Measurements from ENCODE around the gene PSME1. TPM values are rescaled to one million over a fixed set of nuclear protein-coding genes. Genes with fewer than 3 reads are reported as not detected.

PSME1 gene
- polyA plus RNA-seq, 1 donor, result 110 TPM

DNA sequence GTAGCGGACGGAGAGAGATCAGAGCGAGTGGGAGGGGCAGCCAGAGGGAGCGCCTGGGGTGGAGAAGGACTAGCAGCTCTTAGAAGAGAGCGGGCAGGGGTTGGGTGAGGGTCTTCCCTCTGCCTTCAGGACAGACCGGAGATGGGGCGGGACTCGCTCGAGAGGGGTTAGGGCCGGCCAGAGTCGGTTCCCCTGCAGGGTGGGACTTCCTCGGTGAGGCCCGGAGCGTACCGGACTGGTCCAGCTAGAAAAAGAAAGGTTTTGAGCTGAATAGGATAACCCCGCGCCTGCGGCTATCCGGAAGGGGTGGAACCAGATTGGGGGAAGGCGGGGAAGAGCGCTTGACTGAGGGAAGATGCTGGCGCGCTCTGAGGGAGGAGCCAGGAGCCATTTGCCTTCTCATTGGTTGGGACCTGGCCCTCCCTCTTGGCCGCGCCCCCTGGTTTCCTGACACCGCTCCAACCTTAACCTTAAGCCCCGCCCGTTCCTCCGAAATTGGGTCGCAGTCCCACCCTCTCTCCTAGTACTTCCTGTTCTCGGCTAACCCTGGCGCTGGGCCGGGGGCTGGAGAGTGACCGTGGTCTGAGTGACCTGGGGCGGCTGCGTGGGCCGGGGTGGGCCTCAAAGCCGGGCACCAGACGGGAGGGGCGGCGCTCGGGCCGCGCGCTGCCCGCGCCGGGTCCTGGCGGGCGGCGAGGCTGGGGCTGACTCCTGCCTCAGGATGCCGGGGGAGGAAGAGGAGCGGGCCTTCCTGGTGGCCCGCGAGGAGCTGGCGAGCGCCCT, 11.2 kb downstream of the PSME1 start, which contains the start of gene RNF31:
Gene RNF31, plus strand, starts transcription at position 521 of the 783 bp plus-strand sequence. Its CDS starts 201 bp downstream, at position 722.
- peak; percentile 97 for DNase-seq (ENCODE audit: low read depth)

DNA sequence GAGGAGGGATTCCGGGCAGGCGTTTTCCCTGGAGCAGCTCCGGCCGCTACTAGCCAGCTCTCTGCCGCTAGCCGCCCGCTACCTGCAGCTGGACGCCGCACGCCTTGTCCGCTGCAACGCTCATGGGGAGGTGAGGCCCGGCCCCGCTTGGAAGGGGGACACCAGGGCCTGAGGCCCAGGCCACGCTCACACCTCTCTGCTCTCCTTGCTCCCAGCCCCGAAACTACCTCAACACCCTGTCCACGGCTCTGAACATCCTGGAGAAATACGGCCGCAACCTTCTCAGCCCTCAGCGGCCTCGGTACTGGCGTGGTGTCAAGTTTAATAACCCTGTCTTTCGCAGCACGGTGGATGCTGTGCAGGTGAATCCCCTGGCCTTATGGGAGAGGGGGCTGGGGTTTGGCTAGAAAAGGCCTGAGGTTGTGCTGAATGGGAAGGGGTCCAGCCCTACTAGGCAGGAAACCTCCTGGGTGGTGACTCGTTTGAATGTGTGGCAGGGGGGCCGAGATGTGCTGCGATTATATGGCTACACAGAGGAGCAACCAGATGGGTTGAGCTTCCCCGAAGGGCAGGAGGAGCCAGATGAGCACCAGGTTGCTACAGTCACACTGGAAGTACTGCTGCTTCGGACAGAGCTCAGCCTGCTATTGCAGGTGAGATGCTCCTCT, 11.9 kb downstream of the PSME1 start:
- no peak for DNase-seq (ENCODE audit: low read depth)

DNA sequence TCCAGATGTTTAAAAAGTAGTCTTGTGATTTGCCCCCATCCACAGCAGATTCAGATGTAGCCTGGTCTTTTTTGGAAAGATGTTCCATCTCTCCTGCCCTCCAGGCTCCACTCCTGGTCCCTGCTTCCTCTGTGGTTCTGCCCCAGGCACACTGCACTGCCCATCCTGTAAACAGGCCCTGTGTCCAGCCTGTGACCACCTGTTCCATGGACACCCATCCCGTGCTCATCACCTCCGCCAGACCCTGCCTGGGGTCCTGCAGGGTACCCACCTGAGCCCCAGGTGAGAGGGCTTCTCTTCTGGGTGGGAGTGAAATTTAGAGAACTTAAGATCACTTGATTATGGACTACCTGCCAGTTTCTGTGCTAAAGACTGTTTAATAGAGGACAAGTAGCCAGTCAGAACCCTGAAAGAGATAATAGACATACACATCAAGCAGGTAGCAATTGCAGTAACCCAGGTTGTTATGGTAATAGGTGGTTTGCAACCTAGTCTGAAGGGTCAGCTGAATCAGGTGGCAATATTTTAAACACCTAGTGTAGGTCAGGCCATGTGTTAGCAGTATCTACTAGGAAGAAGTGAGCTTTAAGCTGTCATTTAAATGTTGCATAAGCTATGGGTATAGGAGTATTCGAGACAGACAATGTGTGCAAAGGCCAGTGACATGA, 13.4 kb downstream of the PSME1 start:
- no peak for DNase-seq (ENCODE audit: low read depth)

DNA sequence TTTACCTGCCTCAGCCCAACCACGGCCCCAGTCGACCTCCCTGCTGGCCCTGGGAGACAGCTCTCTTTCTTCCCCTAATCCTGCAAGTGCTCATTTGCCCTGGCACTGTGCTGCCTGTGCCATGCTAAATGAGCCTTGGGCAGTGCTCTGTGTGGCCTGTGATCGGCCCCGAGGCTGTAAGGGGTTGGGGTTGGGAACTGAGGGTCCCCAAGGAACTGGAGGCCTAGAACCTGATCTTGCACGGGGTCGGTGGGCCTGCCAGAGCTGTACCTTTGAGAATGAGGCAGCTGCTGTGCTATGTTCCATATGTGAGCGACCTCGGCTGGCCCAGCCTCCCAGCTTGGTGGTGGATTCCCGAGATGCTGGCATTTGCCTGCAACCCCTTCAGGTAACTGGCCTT, 14.1 kb downstream of the PSME1 start:
- no peak for DNase-seq (ENCODE audit: low read depth)

GRCh38 chr14:24150567-24150966, 14.6 kb downstream of the PSME1 start:
- no peak for DNase-seq (ENCODE audit: low read depth)

- no peak for DNase-seq (ENCODE audit: low read depth)
These were observed 15.0 kb downstream of the PSME1 start for GRCh38 chr14:24150993-24151392.

- DNase-seq (ENCODE audit: low read depth), result no peak
These were observed 15.5 kb downstream of the PSME1 start for GRCh38 chr14:24151404-24152080.

GRCh38 chr14:24155100-24155499, 19.1 kb downstream of the PSME1 start:
- no peak for DNase-seq (ENCODE audit: low read depth)

GRCh38 chr14:24156840-24157239, 20.8 kb downstream of the PSME1 start:
- no peak for DNase-seq (ENCODE audit: low read depth)

DNA sequence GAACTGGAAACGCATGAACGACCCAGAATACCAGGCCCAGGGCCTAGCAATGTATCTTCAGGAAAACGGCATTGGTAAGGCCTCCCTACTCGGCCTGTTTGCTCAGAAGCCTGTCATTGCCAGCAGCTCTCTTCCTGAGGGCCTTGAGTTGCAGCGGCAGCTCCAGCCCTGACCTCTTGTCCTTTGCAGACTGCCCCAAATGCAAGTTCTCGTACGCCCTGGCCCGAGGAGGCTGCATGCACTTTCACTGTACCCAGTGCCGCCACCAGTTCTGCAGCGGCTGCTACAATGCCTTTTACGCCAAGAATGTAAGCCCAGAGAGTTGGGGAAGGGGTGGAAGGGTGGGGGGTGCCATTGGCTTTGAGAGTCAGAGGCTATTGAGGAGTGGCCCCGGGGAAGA, 21.3 kb downstream of the PSME1 start:
- no peak for DNase-seq (ENCODE audit: low read depth)

DNA sequence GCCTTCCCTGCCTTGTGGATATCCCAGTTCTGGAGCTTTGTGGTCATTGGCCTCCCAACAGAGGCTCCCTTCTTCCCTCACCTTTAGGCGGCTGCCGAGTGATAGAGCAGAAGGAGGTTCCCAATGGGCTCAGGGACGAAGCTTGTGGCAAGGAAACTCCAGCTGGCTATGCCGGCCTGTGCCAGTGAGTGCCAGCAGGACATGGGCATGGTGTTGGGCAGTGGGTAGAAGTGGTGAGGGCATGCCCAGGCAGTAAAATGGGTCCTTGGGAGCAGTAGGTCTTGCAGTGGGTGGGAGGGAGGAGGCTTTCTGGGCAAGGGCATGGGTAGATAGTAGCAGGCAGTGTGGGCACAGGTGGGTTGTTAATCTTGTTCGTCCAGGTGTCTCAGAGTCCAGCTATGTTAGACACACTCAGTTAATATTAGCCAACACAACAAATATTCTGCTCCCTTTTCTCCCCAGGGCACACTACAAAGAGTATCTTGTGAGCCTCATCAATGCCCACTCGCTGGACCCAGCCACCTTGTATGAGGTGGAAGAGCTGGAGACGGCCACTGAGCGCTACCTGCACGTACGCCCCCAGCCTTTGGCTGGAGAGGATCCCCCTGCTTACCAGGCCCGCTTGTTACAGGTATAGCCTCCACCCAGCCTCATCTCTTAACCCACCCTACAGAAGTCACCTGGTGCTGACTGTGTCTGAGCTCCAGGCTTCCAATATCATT, 23.9 kb downstream of the PSME1 start:
- DNase-seq (ENCODE audit: low read depth), result no peak

DNA sequence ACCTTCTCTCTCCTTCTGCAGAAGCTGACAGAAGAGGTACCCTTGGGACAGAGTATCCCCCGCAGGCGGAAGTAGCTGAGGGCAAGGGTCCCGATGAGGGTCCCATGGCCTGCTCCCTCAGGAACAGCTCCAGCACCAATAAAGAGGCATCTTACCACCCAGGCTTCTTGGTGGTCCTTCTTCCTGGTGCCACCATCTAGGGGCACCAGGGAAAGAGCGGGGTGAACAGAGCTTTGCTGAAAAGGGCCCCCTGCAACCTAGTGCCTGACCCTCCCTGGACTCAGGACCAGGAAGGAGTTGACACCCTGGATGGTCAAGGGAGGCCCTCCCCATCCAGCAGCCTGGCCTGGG, 24.5 kb downstream of the PSME1 start:
- no peak for DNase-seq (ENCODE audit: low read depth)

DNA sequence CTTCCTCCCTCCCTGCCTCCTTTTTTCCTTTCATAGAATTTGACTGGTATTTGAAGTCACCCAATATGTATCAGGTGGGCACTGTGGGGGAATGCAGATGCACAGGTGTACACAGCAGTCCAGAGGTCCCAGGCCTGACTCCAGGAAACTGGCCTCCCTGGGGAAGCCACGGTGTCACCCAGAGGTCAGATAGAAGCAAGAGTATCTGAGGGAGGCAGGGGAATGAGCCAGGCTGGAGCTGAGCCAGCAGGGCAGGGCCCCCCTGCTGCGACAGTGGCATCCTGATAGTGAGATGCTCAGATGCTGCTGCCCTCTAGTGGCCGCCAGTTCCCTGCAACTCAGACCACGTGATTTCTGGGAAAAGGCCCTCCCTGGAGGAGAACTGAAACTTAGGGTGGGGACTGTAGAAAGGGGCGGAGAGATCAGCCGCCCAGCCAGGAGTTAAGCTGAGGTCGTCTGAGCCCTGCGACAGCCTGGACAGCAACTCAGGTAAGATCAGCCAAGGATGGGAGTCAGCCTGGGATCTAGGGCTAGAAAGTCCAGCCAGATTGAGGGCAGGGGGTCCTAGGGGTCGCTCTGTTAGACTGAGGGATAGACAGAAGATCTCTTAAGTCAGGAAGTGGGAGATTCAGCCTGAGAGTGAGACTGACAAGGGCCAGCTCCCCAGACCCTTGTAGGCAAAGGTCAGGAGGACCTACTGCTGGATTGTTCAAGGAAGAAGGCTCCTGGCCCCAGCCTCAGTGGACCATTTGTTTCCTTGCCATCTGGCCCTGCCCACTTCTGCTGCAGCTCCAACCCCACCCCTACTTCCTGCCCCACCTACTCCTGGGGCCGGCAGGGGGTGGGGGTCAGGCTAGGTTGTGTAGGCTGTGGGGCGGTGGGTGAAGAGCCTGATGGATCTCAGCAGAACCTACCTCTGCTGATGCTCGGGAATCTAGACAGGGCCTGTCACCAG, 25.1 kb downstream of the PSME1 start, which contains the start of gene IRF9:
Gene IRF9, plus strand, starts transcription at position 416 of the 955 bp plus-strand sequence. CDS start 880 bp downstream, outside the sequence.
- DNase-seq (ENCODE audit: low read depth), result peak; percentile 91

GRCh38 chr14:24162093-24162492, 26.1 kb downstream of the PSME1 start:
- no peak for DNase-seq (ENCODE audit: low read depth)

DNA sequence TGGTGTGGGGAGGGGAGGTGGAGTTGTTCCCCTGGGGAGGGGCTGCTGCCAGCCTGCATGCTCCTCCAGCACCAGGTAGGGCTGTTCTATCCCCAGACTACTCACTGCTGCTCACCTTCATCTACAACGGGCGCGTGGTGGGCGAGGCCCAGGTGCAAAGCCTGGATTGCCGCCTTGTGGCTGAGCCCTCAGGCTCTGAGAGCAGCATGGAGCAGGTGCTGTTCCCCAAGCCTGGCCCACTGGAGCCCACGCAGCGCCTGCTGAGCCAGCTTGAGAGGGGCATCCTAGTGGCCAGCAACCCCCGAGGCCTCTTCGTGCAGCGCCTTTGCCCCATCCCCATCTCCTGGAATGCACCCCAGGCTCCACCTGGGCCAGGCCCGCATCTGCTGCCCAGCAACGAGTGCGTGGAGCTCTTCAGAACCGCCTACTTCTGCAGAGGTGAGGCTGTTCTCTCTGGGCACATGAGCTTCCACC, 28.6 kb downstream of the PSME1 start:
- DNase-seq (ENCODE audit: low read depth), result no peak

DNA sequence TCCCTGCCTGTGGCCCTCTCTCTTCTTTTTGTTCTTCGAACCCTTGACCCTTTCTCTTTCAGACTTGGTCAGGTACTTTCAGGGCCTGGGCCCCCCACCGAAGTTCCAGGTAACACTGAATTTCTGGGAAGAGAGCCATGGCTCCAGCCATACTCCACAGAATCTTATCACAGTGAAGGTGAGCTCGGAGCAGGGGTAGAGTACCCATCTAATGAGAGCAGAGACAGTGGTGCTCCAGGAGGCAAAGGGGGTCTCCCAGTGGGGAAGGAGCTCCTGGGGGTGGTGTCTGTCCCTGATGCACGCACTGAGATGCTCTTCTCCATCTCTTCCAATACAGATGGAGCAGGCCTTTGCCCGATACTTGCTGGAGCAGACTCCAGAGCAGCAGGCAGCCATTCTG, 29.8 kb downstream of the PSME1 start:
- no peak for DNase-seq (ENCODE audit: low read depth)

DNA sequence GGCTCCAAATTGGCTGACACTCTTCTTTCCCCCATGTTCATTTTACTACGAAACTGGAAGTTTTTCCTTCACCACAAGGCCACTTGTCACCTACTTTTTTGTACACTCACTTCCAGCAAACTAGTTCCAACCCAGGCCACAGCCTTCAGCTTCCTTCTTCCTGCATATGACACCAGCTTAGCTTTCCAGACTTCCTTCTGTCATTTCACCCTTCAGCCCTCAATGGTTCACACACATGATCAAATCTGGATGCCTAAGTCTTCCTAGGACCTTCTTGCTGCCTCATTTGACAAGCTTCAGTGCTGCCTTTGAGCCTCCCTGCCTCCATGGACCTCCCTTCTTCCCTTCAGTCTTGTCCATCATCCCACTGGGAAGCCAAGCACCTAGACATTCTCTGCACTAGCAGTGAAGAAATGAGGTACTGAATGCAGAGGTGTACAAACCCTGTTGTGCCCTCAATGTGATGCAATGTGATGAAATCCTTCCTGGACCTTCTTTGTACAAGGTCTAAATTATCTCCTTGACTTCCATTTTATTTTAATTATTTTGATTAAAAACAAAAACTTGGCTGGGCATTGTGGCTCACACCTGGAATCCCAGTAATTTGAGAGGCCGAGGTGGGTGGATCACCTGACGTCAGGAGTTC, 31.6 kb downstream of the PSME1 start:
- DNase-seq (ENCODE audit: low read depth), result no peak

GRCh38 chr14:24171422-24172260, 35.6 kb downstream of the PSME1 start, which contains the start of gene REC8:
Gene REC8, plus strand, starts transcription at chr14:24172080. Its CDS starts 473 bp downstream, at chr14:24172553.
- DNase-seq (ENCODE audit: low read depth), result no peak
